A673 (cell line): ENCODE results near the gene MYCBPAP. TPM values are rescaled to one million over a fixed set of nuclear protein-coding genes. Genes with fewer than 3 reads are reported as not detected.

Experiments
- BruUV-seq: library from RNA; stranded (reverse); fragments of 400-500 nt; replicated peaks from 2 replicates; lab custom pipeline; 2021; lab: Mats Ljungman, UMichigan
- CTCF ChIA-PET: fragments of 300-600 bp; sonication (Branson Sonifier 250); formaldehyde crosslinking; loops from one replicate; lab custom pipeline; 2022; ENCODE audit warnings: antibody characterized with exemption; lab: Charles Lee
- POLR2A ChIA-PET: fragments of 300-600 bp; sonication (Branson Sonifier 250); formaldehyde crosslinking; loops from one replicate; lab custom pipeline; 2022; ENCODE audit warnings: antibody characterized with exemption; ENCODE audit not compliant: low non-redundant PET; lab: Charles Lee
- DNase-seq: peaks from one replicate; pipeline ENCODE4 v3.0.0-alpha.2; 2015; ENCODE audit warnings: low spot score
- H3K27ac ChIP-seq: fragments of 200-600 bp; sonication (generic); 2 replicates; pipeline ENCODE4 v1.5.1; 2016; ENCODE audit warnings: mixed run types, low read depth, mild to moderate bottlenecking, mixed read lengths, antibody characterized with exemption, low read length; ENCODE audit not compliant: poor library complexity, severe bottlenecking
- H3K27me3 ChIP-seq: fragments of 200-600 bp; sonication (generic); replicated peaks from 2 replicates; pipeline ENCODE4 v1.6.1; 2017; ENCODE audit warnings: mixed run types, low read depth, mild to moderate bottlenecking, mixed read lengths, antibody characterized with exemption, low read length; ENCODE audit not compliant: insufficient read depth, poor library complexity
- H3K36me3 ChIP-seq: fragments of 200-600 bp; sonication (generic); 2 replicates; pipeline ENCODE4 v1.6.1; 2016; ENCODE audit warnings: mixed run types, mild to moderate bottlenecking, mixed read lengths, antibody characterized with exemption, low read length; ENCODE audit not compliant: insufficient read depth, poor library complexity, severe bottlenecking
- H3K4me1 ChIP-seq: fragments of 200-600 bp; sonication (generic); 2 replicates; pipeline ENCODE4 v1.6.1; 2017; ENCODE audit warnings: mixed run types, mild to moderate bottlenecking, mixed read lengths, antibody characterized with exemption, low read length; ENCODE audit not compliant: insufficient read depth, poor library complexity, severe bottlenecking
- H3K4me3 ChIP-seq: fragments of 200-600 bp; sonication (generic); 2 replicates; pipeline ENCODE4 v1.5.1; 2016; ENCODE audit warnings: low read depth, mixed run types, mild to moderate bottlenecking, mixed read lengths, low read length; ENCODE audit not compliant: poor library complexity, severe bottlenecking
- H3K9me3 ChIP-seq: fragments of 200-600 bp; sonication (generic); 2 replicates; pipeline ENCODE4 v1.6.1; 2016; ENCODE audit warnings: mixed run types, low read depth, mild to moderate bottlenecking, mixed read lengths, antibody characterized with exemption, low read length; ENCODE audit not compliant: poor library complexity, severe bottlenecking
- CTCF ChIP-seq: fragments of 300-800, 200-600 bp; sonication (generic); conservative IDR thresholded peaks from 2 replicates; pipeline ENCODE4 v1.5.1; 2017; ENCODE audit warnings: low read depth, mild to moderate bottlenecking, antibody characterized with exemption, low read length, moderate library complexity, mixed read lengths
- EZH2 ChIP-seq: fragments of 200-600 bp; sonication (generic); IDR thresholded peaks from 2 replicates; pipeline ENCODE4 v1.6.1; 2017; ENCODE audit warnings: borderline replicate concordance, low read depth, mild to moderate bottlenecking, mixed read lengths, antibody characterized with exemption, low read length; ENCODE audit not compliant: poor library complexity, severe bottlenecking
- intact Hi-C: fragments of 100-400 bp; cut with micrococcal nuclease; formaldehyde crosslinking; loops from one replicate; pipeline ENCODE4 v1.10.0; 2022; ENCODE audit not compliant: unreplicated experiment
- total RNA-seq: library from RNA; stranded (reverse); gene quantifications from 2 replicates; pipeline ENCODE4 v1.2.3, GENCODE V29; 2021

Gene MYCBPAP
- total RNA-seq, 1 experiment from 2014 or later: 0.92 TPM

DNA sequence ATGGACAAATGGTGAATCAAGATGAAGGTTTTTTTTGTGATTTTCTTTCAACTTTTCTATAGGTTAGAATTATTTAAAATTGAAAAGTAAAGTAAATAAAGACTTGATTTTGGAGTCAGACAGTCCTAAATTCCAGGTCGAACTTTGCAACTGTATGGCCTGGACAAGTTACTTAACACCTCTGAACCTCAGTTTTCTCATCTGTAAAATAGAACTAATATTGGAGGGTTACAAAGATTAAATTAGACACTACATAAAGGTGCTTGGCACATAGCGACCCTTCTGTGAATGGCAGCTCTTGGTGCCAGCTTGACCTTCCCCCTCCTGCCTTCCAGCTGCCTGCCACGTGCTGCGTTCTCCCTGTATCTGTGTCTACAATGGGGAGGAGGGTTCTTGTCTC, 26.6 kb upstream of the MYCBPAP start:
- no peak for DNase-seq
- no peak overlapping the region for H3K4me3 ChIP-seq
- TF ChIP-seq EZH2 (no peak), CTCF (no peak)
- peaks cover 8% of the 10 kb centered on the region for H3K4me1 ChIP-seq
- H3K27me3 ChIP-seq: no peaks in the 10 kb centered on the region
- BruUV-seq: no TSS peak
- no peaks in the 10 kb centered on the region for H3K9me3 ChIP-seq
- intact Hi-C loops: loop anchor here (2.0 to 5.0 kb wide), 2 partner anchors 61 to 145 kb away; no protein-coding TSS in a partner anchor
- POLR2A ChIA-PET: no interaction called here
- CTCF ChIA-PET: interaction anchor here (0.9 kb wide), 1 partner anchor 144 kb away, joined by 3 read pairs; no protein-coding TSS in a partner anchor
- H3K36me3 ChIP-seq: peaks cover 17% of the 10 kb centered on the region
- H3K27ac ChIP-seq: no peak overlapping the region

DNA sequence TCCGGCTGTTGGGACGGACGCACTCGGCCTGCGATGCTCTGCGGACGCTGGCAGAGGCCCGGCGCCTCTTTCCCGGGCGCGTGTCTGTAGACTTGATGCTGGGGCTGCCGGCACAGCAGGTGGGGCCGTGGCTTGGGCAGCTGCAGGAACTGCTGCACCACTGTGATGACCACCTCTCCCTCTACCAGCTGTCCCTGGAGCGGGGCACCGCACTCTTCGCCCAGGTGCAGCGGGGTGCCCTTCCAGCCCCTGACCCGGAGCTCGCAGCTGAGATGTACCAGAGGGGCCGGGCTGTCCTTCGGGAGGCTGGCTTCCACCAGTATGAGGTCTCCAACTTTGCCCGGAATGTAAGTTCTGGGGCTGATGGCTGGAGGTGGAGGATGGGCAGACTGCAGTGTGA, 26.1 kb upstream of the MYCBPAP start:
- intact Hi-C loops: loop anchor here (2.0 to 5.0 kb wide), 2 partner anchors 60 to 145 kb away; no protein-coding TSS in a partner anchor
- no peak overlapping the region for H3K27ac ChIP-seq
- H3K4me1 ChIP-seq: peaks cover 8% of the 10 kb centered on the region
- ChIA-PET POLR2A (no interaction called here), CTCF (interaction anchor here (0.6 to 0.9 kb wide), 2 partner anchors 10 to 144 kb away, joined by 3 to 4 read pairs; no protein-coding TSS in a partner anchor)
- TF ChIP-seq CTCF: no peak
- TF ChIP-seq EZH2: no peak
- H3K36me3 ChIP-seq: peaks cover 17% of the 10 kb centered on the region
- BruUV-seq: no TSS peak
- H3K9me3 ChIP-seq: no peaks in the 10 kb centered on the region
- no peak for DNase-seq
- no peak overlapping the region for H3K4me3 ChIP-seq
- H3K27me3 ChIP-seq: no peaks in the 10 kb centered on the region

GRCh38 chr17:50482516-50482915, 25.7 kb upstream of the MYCBPAP start:
- no peak for TF ChIP-seq EZH2
- peak; percentile 91 for TF ChIP-seq CTCF
- intact Hi-C loops: loop anchor here (2.0 to 5.0 kb wide), 2 partner anchors 60 to 144 kb away; no protein-coding TSS in a partner anchor
- POLR2A ChIA-PET: no interaction called here
- BruUV-seq: no TSS peak
- DNase-seq: peak; percentile 71
- H3K4me1 ChIP-seq: peaks cover 8% of the 10 kb centered on the region
- no peaks in the 10 kb centered on the region for H3K27me3 ChIP-seq
- no peak overlapping the region for H3K27ac ChIP-seq
- no peak overlapping the region for H3K4me3 ChIP-seq
- CTCF ChIA-PET: interaction anchor here (0.6 kb wide), 1 partner anchor 10 kb away, joined by 4 read pairs; no protein-coding TSS in a partner anchor
- H3K36me3 ChIP-seq: peaks cover 17% of the 10 kb centered on the region
- H3K9me3 ChIP-seq: no peaks in the 10 kb centered on the region
